Neural cell (in vitro differentiated cells): ENCODE measurements around the gene LDLR. TPM values are rescaled to one million over a fixed set of nuclear protein-coding genes. Genes with fewer than 3 reads are reported as not detected.

Experiments used
- H2AFZ ChIP-seq: fragments of 200-600, 300-800 bp; sonication (generic), shearing (Covaris generic); 2 replicates; pipeline ENCODE4 v1.6.0; 2014; ENCODE audit warnings: low read depth, mild to moderate bottlenecking, antibody characterized with exemption, low read length, moderate library complexity
- H3F3A ChIP-seq: fragments of 200-600 bp; shearing (Covaris generic); 2 replicates; pipeline ENCODE4 v1.6.1; 2016; ENCODE audit warnings: mild to moderate bottlenecking, moderate library complexity, mixed read lengths, antibody characterized with exemption, low read length; ENCODE audit not compliant: insufficient read depth, poor library complexity, severe bottlenecking
- H3K27ac ChIP-seq: fragments of 200-600, 300-800 bp; sonication (generic), shearing (Covaris generic); 2 replicates; pipeline ENCODE4 v1.5.1; 2014; ENCODE audit warnings: mild to moderate bottlenecking, low read length, moderate library complexity
- H3K27me3 ChIP-seq: fragments of 300-800, 200-600 bp; sonication (generic), shearing (Covaris generic); 2 replicates; pipeline ENCODE4 v1.6.0; 2014; ENCODE audit warnings: mild to moderate bottlenecking, low read depth, low read length, moderate library complexity; ENCODE audit not compliant: insufficient read depth
- H3K36me3 ChIP-seq: fragments of 300-800, 200-600 bp; sonication (generic), shearing (Covaris generic); 2 replicates; pipeline ENCODE4 v1.5.1; 2014; ENCODE audit warnings: mild to moderate bottlenecking, antibody characterized with exemption, low read length, moderate library complexity; ENCODE audit not compliant: insufficient read depth
- H3K4me2 ChIP-seq: fragments of 300-800, 200-600 bp; sonication (generic), shearing (Covaris generic); 2 replicates; pipeline ENCODE4 v1.6.0; 2014; ENCODE audit warnings: mild to moderate bottlenecking, low read length
- H3K4me3 ChIP-seq: fragments of 300-800, 200-600 bp; sonication (generic), shearing (Covaris generic); 2 replicates; pipeline ENCODE4 v1.5.1; 2014; ENCODE audit warnings: mild to moderate bottlenecking, low read length, moderate library complexity
- H3K79me2 ChIP-seq: fragments of 200-600 bp; shearing (Covaris generic); replicated peaks from 2 replicates; pipeline ENCODE4 v1.6.0; 2014; ENCODE audit warnings: mild to moderate bottlenecking, low read length, moderate library complexity; ENCODE audit not compliant: insufficient read depth
- H3K9ac ChIP-seq: fragments of 300-800, 200-600 bp; sonication (generic), shearing (Covaris generic); 2 replicates; pipeline ENCODE4 v1.6.1; 2016; ENCODE audit warnings: mild to moderate bottlenecking, low read length, mixed read lengths
- H3K9me2 ChIP-seq: fragments of 200-600 bp; shearing (Covaris generic); 2 replicates; pipeline ENCODE4 v1.6.1; 2016; ENCODE audit warnings: mild to moderate bottlenecking, low read length, mixed read lengths; ENCODE audit not compliant: insufficient read depth
- H3K9me3 ChIP-seq: fragments of 200-600, 300-800 bp; sonication (generic), shearing (Covaris generic); 2 replicates; pipeline ENCODE4 v1.6.1; 2016; ENCODE audit warnings: mild to moderate bottlenecking, mixed run types, low read length, moderate library complexity, mixed read lengths
- H4K20me1 ChIP-seq: fragments of 200-600 bp; shearing (Covaris generic); 2 replicates; pipeline ENCODE4 v1.6.1; 2016; ENCODE audit warnings: mild to moderate bottlenecking, mixed run types; ENCODE audit not compliant: insufficient read depth
- CTCF ChIP-seq: fragments of 450-650 bp; IDR thresholded peaks from 2 replicates; pipeline ENCODE4 v1.5.1; 2014; ENCODE audit warnings: antibody characterized with exemption, mild to moderate bottlenecking, moderate library complexity; ENCODE audit not compliant: poor library complexity, severe bottlenecking
- EP300 ChIP-seq: fragments of 450-650 bp; conservative IDR thresholded peaks from 2 replicates; pipeline ENCODE4 v1.6.1; 2014; ENCODE audit warnings: antibody characterized with exemption, mild to moderate bottlenecking, moderate library complexity; ENCODE audit not compliant: poor library complexity, severe bottlenecking
- EZH2 ChIP-seq: fragments of 200-600, 300-800 bp; shearing (Covaris generic), sonication (generic); IDR thresholded peaks from 2 replicates; pipeline ENCODE4 v1.6.1; 2014; ENCODE audit warnings: antibody characterized with exemption, low read length, borderline replicate concordance, mild to moderate bottlenecking; ENCODE audit not compliant: insufficient read depth, poor library complexity, severe bottlenecking
- MXI1 ChIP-seq: fragments of 450-650 bp; conservative IDR thresholded peaks from 2 replicates; pipeline ENCODE4 v1.6.1; 2014; ENCODE audit warnings: antibody characterized with exemption, mild to moderate bottlenecking; ENCODE audit not compliant: poor library complexity, severe bottlenecking
- POLR2AphosphoS5 ChIP-seq: IDR thresholded peaks from 2 replicates; pipeline ENCODE4 v1.6.1; 2012
- RAD21 ChIP-seq: fragments of 450-650 bp; conservative IDR thresholded peaks from 2 replicates; pipeline ENCODE4 v1.6.1; 2014; ENCODE audit warnings: antibody characterized with exemption, mild to moderate bottlenecking, moderate library complexity
- REST ChIP-seq: IDR thresholded peaks from 2 replicates; pipeline ENCODE4 v1.6.1; 2012; ENCODE audit warnings: borderline replicate concordance
- SMC3 ChIP-seq: fragments of 450-650 bp; conservative IDR thresholded peaks from 2 replicates; pipeline ENCODE4 v1.6.1; 2014; ENCODE audit warnings: antibody characterized with exemption, mild to moderate bottlenecking, moderate library complexity; ENCODE audit not compliant: poor library complexity
- TAF1 ChIP-seq: IDR thresholded peaks from 2 replicates; pipeline ENCODE4 v1.6.1; 2012; ENCODE audit warnings: low read depth
- polyA plus RNA-seq: library from polyadenylated mRNA; depleted of rRNA; stranded (reverse); fragments of >200 nt; gene quantifications from 2 replicates; pipeline ENCODE4 v1.2.3, GENCODE V29; 2014

LDLR gene
- polyA plus RNA-seq, 1 donor from 2014 or later = 23.2 TPM

- no peaks in the 10 kb centered on the region for H3K27me3 ChIP-seq
- H3K4me2 ChIP-seq = no peak overlapping the region
- H3K4me3 ChIP-seq = no peak overlapping the region
- no peak overlapping the region for H2AFZ ChIP-seq
- H3K36me3 ChIP-seq = no peaks in the 10 kb centered on the region
- H3K9me2 ChIP-seq = no peaks in the 10 kb centered on the region
- H3K9me3 ChIP-seq = no peaks in the 10 kb centered on the region
- no peaks in the 10 kb centered on the region for H4K20me1 ChIP-seq
- H3K9ac ChIP-seq = no peak overlapping the region
- no peak for TF ChIP-seq EZH2
- no peak for TF ChIP-seq MXI1
- no peak for TF ChIP-seq POLR2AphosphoS5
- TF ChIP-seq REST = no peak
- TF ChIP-seq CTCF = no peak
- TF ChIP-seq SMC3 = no peak
- TF ChIP-seq RAD21 = no peak
- TF ChIP-seq EP300 = no peak
- TF ChIP-seq TAF1 = no peak
- H3F3A ChIP-seq = no peaks in the 10 kb centered on the region
- H3K79me2 ChIP-seq = no peaks in the 10 kb centered on the region
- H3K27ac ChIP-seq = no peak overlapping the region
Measured at GRCh38 chr19:11171144-11171543, 81.9 kb downstream of the LDLR start.

- Histone ChIP-seq H3K4me3 (no peak overlapping the region), H3K79me2 (no peaks in the 10 kb centered on the region), H3K9me2 (no peaks in the 10 kb centered on the region), H3K9ac (no peak overlapping the region), H3K27me3 (no peaks in the 10 kb centered on the region), H4K20me1 (no peaks in the 10 kb centered on the region), H3K9me3 (no peaks in the 10 kb centered on the region), H2AFZ (no peak overlapping the region), H3F3A (no peaks in the 10 kb centered on the region), H3K4me2 (no peak overlapping the region), H3K36me3 (no peaks in the 10 kb centered on the region), H3K27ac (no peak overlapping the region)
- TF ChIP-seq TAF1 (no peak), EZH2 (no peak), RAD21 (no peak), CTCF (no peak), SMC3 (no peak), MXI1 (no peak), POLR2AphosphoS5 (no peak), EP300 (no peak), REST (no peak)
Measured at GRCh38 chr19:11172576-11172975, 83.3 kb downstream of the LDLR start.
